ENCODE measurements around the gene EEF1AKMT2. TPM values are rescaled to one million over a fixed set of nuclear protein-coding genes. Genes with fewer than 3 reads are reported as not detected.
"Not testable (repeated sequence)": the region's sequence is repeated elsewhere in the genome, so short reads cannot be mapped to it uniquely, and the experiment has no call there.

Gene EEF1AKMT2
- total RNA-seq, 2 experiments from 2014 or later: 14.4 to 16.7 TPM

- H3K4me1 Mint-ChIP-seq (ENCODE audit: low read depth): peaks cover 25% of the 10 kb centered on the region
- H3K36me3 ChIP-seq (ENCODE audit: insufficient read depth, low read length): no peaks in the 10 kb centered on the region
- H3K9me3 Mint-ChIP-seq: no peaks in the 10 kb centered on the region
- peaks cover 5% of the 10 kb centered on the region for H3K4me1 ChIP-seq (ENCODE audit: insufficient read depth, low read length)
- no peak for TF ChIP-seq CTCF (IDR thresholded peaks at IDR 0.05)
- no peaks in the 10 kb centered on the region for H3K9me3 ChIP-seq (ENCODE audit: control insufficient read depth in 1 of 2, insufficient read depth in 1 of 2, low read length in 2 of 2)
- ATAC-seq (ENCODE audit: poor library complexity) (no peak), DNase-seq (no peak)
- ChIA-PET POLR2A (interaction anchor here (0.9 to 1.3 kb wide), 2 partner anchors 14 to 69 kb away, joined by 3 to 5 read pairs; no protein-coding TSS in a partner anchor), CTCF (interaction anchor here (1.1 to 4.0 kb wide), 4 partner anchors 101 to 218 kb away, joined by 3 to 32 read pairs (median 5); no protein-coding TSS in a partner anchor)
- H3K4me3 ChIP-seq (ENCODE audit: low read length): no peak overlapping the region
- H3K27me3 ChIP-seq (ENCODE audit: control insufficient read depth in 1 of 2, insufficient read depth in 2 of 2, low read length in 2 of 2): no peaks in the 10 kb centered on the region
- H3K27me3 Mint-ChIP-seq: no peaks in the 10 kb centered on the region
- no peak overlapping the region for H3K4me3 Mint-ChIP-seq
- H3K27ac Mint-ChIP-seq: no peak overlapping the region
- no peak overlapping the region for H3K27ac ChIP-seq (ENCODE audit: low read depth in 1 of 2, low read length in 2 of 2)
- intact Hi-C loops (cut with DNase I, micrococcal nuclease): loop anchor here (5.0 to 10.0 kb wide), 4 partner anchors 47 to 756 kb away; partner anchors contain the start of gene EEF1AKMT2 (in 1 of the 2)
- peaks cover 5% of the 10 kb centered on the region for H3K36me3 Mint-ChIP-seq (ENCODE audit: low read depth)
Measured at GRCh38 chr10:124748166-124748565, 43.5 kb downstream of the EEF1AKMT2 start.

- no peak overlapping the region for H3K4me3 Mint-ChIP-seq
- POLR2A ChIA-PET: interaction anchor here (0.9 to 2.6 kb wide), 3 partner anchors 69 to 213 kb away, joined by 3 to 9 read pairs (median 3); no protein-coding TSS in a partner anchor
- CTCF ChIA-PET: interaction anchor here (1.8 to 4.0 kb wide), 3 partner anchors 100 to 218 kb away, joined by 5 to 32 read pairs (median 28); no protein-coding TSS in a partner anchor
Measured at GRCh38 chr10:124747745-124748144, 43.9 kb downstream of the EEF1AKMT2 start.

GRCh38 chr10:124746992-124747391 lies 44.7 kb downstream of the EEF1AKMT2 start:
- no peak for ATAC-seq (ENCODE audit: poor library complexity)
- no peak for TF ChIP-seq CTCF (IDR thresholded peaks at IDR 0.05)
- no peak overlapping the region for H3K27ac ChIP-seq (ENCODE audit: low read depth in 1 of 2, low read length in 2 of 2)
- intact Hi-C loops (cut with DNase I, micrococcal nuclease): loop anchor here (5.0 to 10.0 kb wide), 4 partner anchors 48 to 755 kb away; partner anchors contain the start of gene EEF1AKMT2 (in 1 of the 2)
- no peaks in the 10 kb centered on the region for H3K9me3 ChIP-seq (ENCODE audit: control insufficient read depth in 1 of 2, insufficient read depth in 1 of 2, low read length in 2 of 2)
- H3K4me3 Mint-ChIP-seq: no peak overlapping the region
- no peaks in the 10 kb centered on the region for H3K27me3 Mint-ChIP-seq
- H3K4me1 Mint-ChIP-seq (ENCODE audit: low read depth): peaks cover 35% of the 10 kb centered on the region
- DNase-seq: no peak
- H3K9me3 Mint-ChIP-seq: no peaks in the 10 kb centered on the region
- no peak overlapping the region for H3K27ac Mint-ChIP-seq
- POLR2A ChIA-PET: interaction anchor here (0.9 to 3.3 kb wide), 4 partner anchors 98 to 213 kb away, joined by 3 to 21 read pairs (median 6); no protein-coding TSS in a partner anchor
- CTCF ChIA-PET: interaction anchor here (1.8 to 4.0 kb wide), 6 partner anchors 10 to 217 kb away, joined by 5 to 32 read pairs (median 17); no protein-coding TSS in a partner anchor
- peaks cover 7% of the 10 kb centered on the region for H3K36me3 Mint-ChIP-seq (ENCODE audit: low read depth)
- H3K27me3 ChIP-seq (ENCODE audit: control insufficient read depth in 1 of 2, insufficient read depth in 2 of 2, low read length in 2 of 2): no peaks in the 10 kb centered on the region
- H3K4me1 ChIP-seq (ENCODE audit: insufficient read depth, low read length): peaks cover 14% of the 10 kb centered on the region
- H3K36me3 ChIP-seq (ENCODE audit: insufficient read depth, low read length): no peaks in the 10 kb centered on the region
- H3K4me3 ChIP-seq (ENCODE audit: low read length): no peak overlapping the region

More at GRCh38 chr10:124747745-124748144, 43.9 kb downstream of the EEF1AKMT2 start:
- intact Hi-C loops (cut with DNase I, micrococcal nuclease): loop anchor here (5.0 to 10.0 kb wide), 4 partner anchors 47 to 755 kb away; partner anchors contain the start of gene EEF1AKMT2 (in 1 of the 2)
- Mint-ChIP-seq H3K9me3 (no peaks in the 10 kb centered on the region), H3K36me3 (ENCODE audit: low read depth) (peaks cover 6% of the 10 kb centered on the region), H3K27me3 (no peaks in the 10 kb centered on the region), H3K27ac (no peak overlapping the region), H3K4me1 (ENCODE audit: low read depth) (peaks cover 27% of the 10 kb centered on the region)
- Histone ChIP-seq H3K9me3 (ENCODE audit: control insufficient read depth in 1 of 2, insufficient read depth in 1 of 2, low read length in 2 of 2) (no peaks in the 10 kb centered on the region), H3K27ac (ENCODE audit: low read depth in 1 of 2, low read length in 2 of 2) (no peak overlapping the region), H3K4me1 (ENCODE audit: insufficient read depth, low read length) (peaks cover 7% of the 10 kb centered on the region), H3K27me3 (ENCODE audit: control insufficient read depth in 1 of 2, insufficient read depth in 2 of 2, low read length in 2 of 2) (no peaks in the 10 kb centered on the region), H3K4me3 (ENCODE audit: low read length) (no peak overlapping the region), H3K36me3 (ENCODE audit: insufficient read depth, low read length) (no peaks in the 10 kb centered on the region)
- TF ChIP-seq CTCF (IDR thresholded peaks at IDR 0.05): no peak
- DNase-seq (no peak), ATAC-seq (ENCODE audit: poor library complexity) (no peak)

GRCh38 chr10:124746447-124746846 lies 45.2 kb downstream of the EEF1AKMT2 start:
- CTCF ChIA-PET: interaction anchor here (1.2 to 4.0 kb wide), 11 partner anchors 10 to 216 kb away, joined by 3 to 32 read pairs (median 6); no protein-coding TSS in a partner anchor
- not testable (repeated sequence) for H3K9me3 ChIP-seq (ENCODE audit: control insufficient read depth in 1 of 2, insufficient read depth in 1 of 2, low read length in 2 of 2); H3K4me3 ChIP-seq (ENCODE audit: low read length); DNase-seq; H3K27me3 Mint-ChIP-seq; H3K36me3 Mint-ChIP-seq (ENCODE audit: low read depth); H3K27ac ChIP-seq (ENCODE audit: low read depth in 1 of 2, low read length in 2 of 2); ATAC-seq (ENCODE audit: poor library complexity); H3K36me3 ChIP-seq (ENCODE audit: insufficient read depth, low read length); H3K27me3 ChIP-seq (ENCODE audit: control insufficient read depth in 1 of 2, insufficient read depth in 2 of 2, low read length in 2 of 2); H3K4me3 Mint-ChIP-seq; H3K9me3 Mint-ChIP-seq; H3K27ac Mint-ChIP-seq
- H3K4me1 ChIP-seq (ENCODE audit: insufficient read depth, low read length): peaks cover 20% of the 10 kb centered on the region
- intact Hi-C loops (cut with DNase I, micrococcal nuclease): loop anchor here (5.0 to 10.0 kb wide), 4 partner anchors 48 to 754 kb away; partner anchors contain the start of gene EEF1AKMT2 (in 1 of the 2)
- POLR2A ChIA-PET: interaction anchor here (0.9 to 3.3 kb wide), 5 partner anchors 45 to 212 kb away, joined by 3 to 21 read pairs (median 5); partner anchors contain the start of gene EEF1AKMT2
- peaks cover 40% of the 10 kb centered on the region for H3K4me1 Mint-ChIP-seq (ENCODE audit: low read depth)
